Measurements from ENCODE around the gene PSD2.

DNA sequence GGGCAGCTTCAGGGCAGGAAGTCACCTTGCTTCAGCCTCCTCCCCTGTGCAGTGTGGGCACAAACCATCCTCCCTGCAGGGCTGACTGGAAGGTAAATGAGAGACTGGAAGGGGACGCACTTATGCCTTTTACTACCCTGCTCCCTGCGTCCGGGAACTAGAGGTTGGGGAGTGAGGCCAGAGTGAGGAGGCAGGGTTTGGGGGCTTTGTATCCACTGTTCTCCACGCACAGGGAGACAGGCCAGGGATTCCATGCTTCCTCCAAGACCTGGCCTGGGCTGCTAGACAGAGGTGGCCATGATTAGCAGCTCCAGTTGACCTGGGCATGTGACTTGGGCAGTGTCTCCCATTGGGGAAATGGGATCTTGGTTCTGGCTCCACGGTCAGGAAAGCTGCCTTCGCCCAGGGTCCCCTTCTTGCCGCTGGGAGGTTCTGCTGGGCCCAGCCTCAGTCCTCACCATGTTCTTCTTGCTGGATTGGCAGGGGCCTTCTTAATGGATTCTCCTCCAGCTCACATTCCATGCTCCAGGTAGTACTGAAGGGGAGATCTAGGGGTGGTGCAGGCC, 37.0 kb upstream of the PSD2 start:
- TF ChIP-seq, protein P1, sequence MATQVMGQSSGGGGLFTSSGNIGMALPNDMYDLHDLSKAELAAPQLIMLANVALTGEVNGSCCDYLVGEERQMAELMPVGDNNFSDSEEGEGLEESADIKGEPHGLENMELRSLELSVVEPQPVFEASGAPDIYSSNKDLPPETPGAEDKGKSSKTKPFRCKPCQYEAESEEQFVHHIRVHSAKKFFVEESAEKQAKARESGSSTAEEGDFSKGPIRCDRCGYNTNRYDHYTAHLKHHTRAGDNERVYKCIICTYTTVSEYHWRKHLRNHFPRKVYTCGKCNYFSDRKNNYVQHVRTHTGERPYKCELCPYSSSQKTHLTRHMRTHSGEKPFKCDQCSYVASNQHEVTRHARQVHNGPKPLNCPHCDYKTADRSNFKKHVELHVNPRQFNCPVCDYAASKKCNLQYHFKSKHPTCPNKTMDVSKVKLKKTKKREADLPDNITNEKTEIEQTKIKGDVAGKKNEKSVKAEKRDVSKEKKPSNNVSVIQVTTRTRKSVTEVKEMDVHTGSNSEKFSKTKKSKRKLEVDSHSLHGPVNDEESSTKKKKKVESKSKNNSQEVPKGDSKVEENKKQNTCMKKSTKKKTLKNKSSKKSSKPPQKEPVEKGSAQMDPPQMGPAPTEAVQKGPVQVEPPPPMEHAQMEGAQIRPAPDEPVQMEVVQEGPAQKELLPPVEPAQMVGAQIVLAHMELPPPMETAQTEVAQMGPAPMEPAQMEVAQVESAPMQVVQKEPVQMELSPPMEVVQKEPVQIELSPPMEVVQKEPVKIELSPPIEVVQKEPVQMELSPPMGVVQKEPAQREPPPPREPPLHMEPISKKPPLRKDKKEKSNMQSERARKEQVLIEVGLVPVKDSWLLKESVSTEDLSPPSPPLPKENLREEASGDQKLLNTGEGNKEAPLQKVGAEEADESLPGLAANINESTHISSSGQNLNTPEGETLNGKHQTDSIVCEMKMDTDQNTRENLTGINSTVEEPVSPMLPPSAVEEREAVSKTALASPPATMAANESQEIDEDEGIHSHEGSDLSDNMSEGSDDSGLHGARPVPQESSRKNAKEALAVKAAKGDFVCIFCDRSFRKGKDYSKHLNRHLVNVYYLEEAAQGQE (IDR thresholded peaks at IDR 0.05; ENCODE audit: insufficient read depth in 1 of 2, low read depth in 2 of 2, low read length in 2 of 2): no peak
- TF ChIP-seq TAF1 (IDR thresholded peaks at IDR 0.05; ENCODE audit: borderline replicate concordance, insufficient read depth, low read length): no peak
